CD14-positive monocyte (primary cell): ENCODE data around the gene TXNL4A. TPM values are rescaled to one million over a fixed set of nuclear protein-coding genes. Genes with fewer than 3 reads are reported as not detected.

Source experiments
- DNase-seq, 3 donors: peaks; one replicate each; pipeline ENCODE4 v3.0.0-alpha.2; 2011 to 2022
- H2AFZ ChIP-seq: 2 replicates; pipeline ENCODE4 v1.6.0; 2012; ENCODE audit warnings: mild to moderate bottlenecking, low read depth, low read length, inconsistent platforms; ENCODE audit not compliant: insufficient read depth, poor library complexity, severe bottlenecking
- H3K27ac ChIP-seq, 2 donors: 1 replicate in 1 of 2; 2 replicates in 1 of 2; pipeline ENCODE4 v1.5.1; 2012 to 2013; ENCODE audit warnings: low read length in 2 of 2, control low read depth in 1 of 2, inconsistent platforms in 1 of 2, low read depth in 1 of 2, mild to moderate bottlenecking in 1 of 2
- H3K27me3 ChIP-seq, 2 donors: one replicate each; pipeline versions ENCODE4 v1.6.0 to v1.6.1; 2011 to 2013; ENCODE audit warnings: low read length in 2 of 2; ENCODE audit not compliant: control insufficient read depth in 2 of 2, insufficient read depth in 2 of 2
- H3K36me3 ChIP-seq, 2 donors: replicated peaks in 1 of 2; 1 replicate in 1 of 2; 2 replicates in 1 of 2; pipeline versions ENCODE4 v1.5.1 to v1.6.1; 2012 to 2013; ENCODE audit warnings: low read length in 2 of 2, control low read depth in 1 of 2, inconsistent platforms in 1 of 2, mild to moderate bottlenecking in 1 of 2; ENCODE audit not compliant: insufficient read depth in 2 of 2, control insufficient read depth in 1 of 2
- H3K4me1 ChIP-seq, 2 donors: 1 replicate in 1 of 2; 2 replicates in 1 of 2; pipeline versions ENCODE4 v1.5.1 to v1.6.1; 2012 to 2013; ENCODE audit warnings: low read length in 2 of 2, control low read depth in 1 of 2, inconsistent platforms in 1 of 2, mild to moderate bottlenecking in 1 of 2, moderate library complexity in 1 of 2; ENCODE audit not compliant: insufficient read depth in 2 of 2, control insufficient read depth in 1 of 2
- H3K4me2 ChIP-seq: replicated peaks from 2 replicates; pipeline ENCODE3; 2012; ENCODE audit warnings: low read length, moderate library complexity, mild to moderate bottlenecking; ENCODE audit not compliant: poor library complexity, severe bottlenecking; ENCODE audit errors: extremely low read depth
- H3K4me3 ChIP-seq, 3 experiments: fragments of 200-600 bp in 1 of 3; sonication (generic) in 1 of 3; replicated peaks in 1 of 3; 1 replicate in 2 of 3; 2 replicates in 1 of 3; pipeline ENCODE4 v1.5.1; 2011 to 2013; ENCODE audit warnings: low read length in 3 of 3, mild to moderate bottlenecking in 3 of 3, control low read depth in 2 of 3, low read depth in 2 of 3, inconsistent platforms in 1 of 3, moderate library complexity in 1 of 3
- H3K79me2 ChIP-seq: 2 replicates; pipeline ENCODE4 v1.6.0; 2012; ENCODE audit warnings: mild to moderate bottlenecking, control low read depth, inconsistent platforms, low read length, moderate library complexity; ENCODE audit not compliant: insufficient read depth
- H3K9ac ChIP-seq: 2 replicates; pipeline ENCODE4 v1.6.0; 2017; ENCODE audit warnings: low read length, mild to moderate bottlenecking; ENCODE audit not compliant: insufficient read depth, poor library complexity, severe bottlenecking
- H3K9me3 ChIP-seq, 2 donors: replicated peaks in 1 of 2; 1 replicate in 1 of 2; 2 replicates in 1 of 2; pipeline versions ENCODE4 v1.5.1 to v1.6.1; 2012 to 2013; ENCODE audit warnings: low read length in 2 of 2, control low read depth in 1 of 2; ENCODE audit not compliant: control insufficient read depth in 1 of 2, insufficient read depth in 1 of 2
- H4K20me1 ChIP-seq: 2 replicates; pipeline ENCODE4 v1.6.0; 2012; ENCODE audit warnings: mild to moderate bottlenecking, low read length, control low read depth, moderate library complexity; ENCODE audit not compliant: insufficient read depth
- H3K27ac Mint-ChIP-seq, 7 donors: one replicate each; pipeline ENCODE4 v1.8.0; 2020; ENCODE audit warnings: mild to moderate bottlenecking in 7 of 7, mixed read lengths in 7 of 7, moderate library complexity in 6 of 7, inconsistent platforms in 2 of 7
- H3K27me3 Mint-ChIP-seq, 3 donors: one replicate each; pipeline ENCODE4 v1.8.0; 2021 to 2022; ENCODE audit warnings: low read depth in 3 of 3, mild to moderate bottlenecking in 3 of 3, mixed read lengths in 3 of 3, moderate library complexity in 3 of 3, inconsistent platforms in 1 of 3
- H3K36me3 Mint-ChIP-seq, 2 donors: one replicate each; pipeline ENCODE4 v1.8.0; 2020; ENCODE audit warnings: mixed read lengths in 2 of 2, inconsistent platforms in 1 of 2, mild to moderate bottlenecking in 1 of 2
- H3K4me1 Mint-ChIP-seq: one replicate; pipeline ENCODE4 v1.8.0; 2020; ENCODE audit warnings: mild to moderate bottlenecking, mixed read lengths
- H3K4me3 Mint-ChIP-seq, 2 donors: one replicate each; pipeline ENCODE4 v1.8.0; 2020; ENCODE audit warnings: mild to moderate bottlenecking in 2 of 2, mixed read lengths in 2 of 2, moderate library complexity in 1 of 2
- H3K9me3 Mint-ChIP-seq, 7 donors: one replicate each; pipeline ENCODE4 v1.8.0; 2020 to 2022; ENCODE audit warnings: mixed read lengths in 7 of 7, mild to moderate bottlenecking in 6 of 7, moderate library complexity in 6 of 7, inconsistent platforms in 2 of 7
- CTCF ChIP-seq: fragments of 200-600 bp; IDR thresholded peaks from one replicate; pipeline ENCODE4 v1.8.0; 2022; ENCODE audit warnings: antibody characterized with exemption, mild to moderate bottlenecking
- WGBS: methylation state at CpG from one replicate; pipeline ENCODE4 v1.1.5; 2013; ENCODE audit warnings: missing lambda C conversion rate; ENCODE audit not compliant: insufficient coverage; 5-methylcytosine and 5-hydroxymethylcytosine counted together
- intact Hi-C, 2 donors: fragments of 100-400 bp; cut with micrococcal nuclease; formaldehyde crosslinking; loops; one replicate each; pipeline versions ENCODE4 v1.15.0 to v1.15.1; 2023
- polyA plus RNA-seq, 3 donors: library from polyadenylated mRNA; depleted of rRNA in 1 of 3; unstranded in 2 of 3; stranded (reverse) in 1 of 3; fragments of 300-500 nt in 2 of 3; fragments of >200 nt in 1 of 3; fragmentation: Illumina TruSeq in 2 of 3; gene quantifications; 1 replicate in 2 of 3; 2 replicates in 1 of 3; pipeline ENCODE4 v1.2.3, GENCODE V29; 2012 to 2021

The TXNL4A gene
- polyA plus RNA-seq, 3 donors = 34.5 to 192 (median 150) TPM

GRCh38 chr18:79931475-79931874 lies 56.9 kb downstream of the TXNL4A start:
- Mint-ChIP-seq H3K4me1 (peaks cover 6% of the 10 kb centered on the region), H3K36me3 (peaks cover 88 to 97% of the 10 kb centered on the region in 2 donors), H3K4me3 (no peak overlapping the region), H3K27ac (no peak overlapping the region), H3K9me3 (peaks cover 63 to 85% (median 70%) of the 10 kb centered on the region in 7 donors), H3K27me3 (peaks cover 0 to 1% (median 0%) of the 10 kb centered on the region in 3 donors)
- H3K4me1 ChIP-seq = no peaks in the 10 kb centered on the region
- no peak for DNase-seq
- peaks cover 75% of the 10 kb centered on the region for H4K20me1 ChIP-seq
- 100% methylated on average over 1 of the region's 2 CpGs for WGBS
- TF ChIP-seq CTCF = no peak
- no peak overlapping the region for H3K27ac ChIP-seq
- no peak overlapping the region for H2AFZ ChIP-seq
- peaks cover 92% of the 10 kb centered on the region for H3K79me2 ChIP-seq
- H3K36me3 ChIP-seq = peaks cover 54 to 99% of the 10 kb centered on the region in 2 donors
- intact Hi-C loops = no loop called here
- H3K9ac ChIP-seq = no peak overlapping the region
- H3K27me3 ChIP-seq = no peaks in the 10 kb centered on the region
- H3K9me3 ChIP-seq = peaks cover 63 to 79% of the 10 kb centered on the region in 2 donors
- no peak overlapping the region for H3K4me3 ChIP-seq
- no peak overlapping the region for H3K4me2 ChIP-seq

- no peak overlapping the region for H3K4me3 Mint-ChIP-seq
Observed at GRCh38 chr18:79930020-79930642, 58.2 kb downstream of the TXNL4A start.

More at GRCh38 chr18:79930020-79930642, 58.2 kb downstream of the TXNL4A start:
- DNase-seq = no peak
- Histone ChIP-seq H3K79me2 (peaks cover 86% of the 10 kb centered on the region), H3K27ac (no peak overlapping the region), H3K36me3 (peaks cover 45 to 99% of the 10 kb centered on the region in 2 donors), H2AFZ (no peak overlapping the region), H3K9me3 (peaks cover 61 to 66% of the 10 kb centered on the region in 2 donors), H3K9ac (no peak overlapping the region), H3K4me1 (no peaks in the 10 kb centered on the region), H4K20me1 (peaks cover 75% of the 10 kb centered on the region), H3K27me3 (no peaks in the 10 kb centered on the region), H3K4me3 (peak overlapping the region in 1 of 3 experiments; percentile 4), H3K4me2 (no peak overlapping the region)
- intact Hi-C loops = no loop called here
- peaks cover 0 to 1% (median 0%) of the 10 kb centered on the region in 3 donors for H3K27me3 Mint-ChIP-seq
- TF ChIP-seq CTCF = no peak
- no CpG with 5 or more reads among the region's 2 CpGs for WGBS
- no peak overlapping the region for H3K27ac Mint-ChIP-seq
- peaks cover 58 to 76% (median 68%) of the 10 kb centered on the region in 7 donors for H3K9me3 Mint-ChIP-seq
- peaks cover 6% of the 10 kb centered on the region for H3K4me1 Mint-ChIP-seq
- peaks cover 87 to 97% of the 10 kb centered on the region in 2 donors for H3K36me3 Mint-ChIP-seq
